HEK293 (cell line): ENCODE measurements around the gene RPL19.

Source experiments
- CTCF ChIP-seq: fragments of 450-650 bp; formaldehyde crosslinking; IDR thresholded peaks from 2 replicates; pipeline ENCODE4 v1.5.1; 2016; ENCODE audit warnings: missing biosample characterization, missing genetic modification characterization
- EGR2 ChIP-seq: fragments of 450-650 bp; formaldehyde crosslinking; IDR thresholded peaks from 2 replicates; pipeline ENCODE4 v1.5.1; 2016; ENCODE audit warnings: low read depth, missing biosample characterization, missing genetic modification characterization
- HIC1 ChIP-seq: fragments of 450-650 bp; formaldehyde crosslinking; IDR thresholded peaks from 2 replicates; pipeline ENCODE4 v1.5.1; 2016; ENCODE audit warnings: missing biosample characterization, missing genetic modification characterization
- INSM2 ChIP-seq: fragments of 450-650 bp; formaldehyde crosslinking; IDR thresholded peaks from 2 replicates; pipeline ENCODE4 v1.5.1; 2016; ENCODE audit warnings: missing biosample characterization, missing genetic modification characterization
- KLF17 ChIP-seq: fragments of 450-650 bp; formaldehyde crosslinking; IDR thresholded peaks from 2 replicates; pipeline ENCODE4 v1.5.1; 2016; ENCODE audit warnings: missing biosample characterization, missing genetic modification characterization
- KLF7 ChIP-seq: fragments of 450-650 bp; formaldehyde crosslinking; IDR thresholded peaks from 2 replicates; pipeline ENCODE4 v1.5.1; 2016; ENCODE audit warnings: missing biosample characterization, missing genetic modification characterization, borderline replicate concordance
- KLF8 ChIP-seq: fragments of 450-650 bp; formaldehyde crosslinking; IDR thresholded peaks from 2 replicates; pipeline ENCODE4 v1.5.1; 2016; ENCODE audit warnings: missing biosample characterization, missing genetic modification characterization
- KLF9 ChIP-seq: fragments of 450-650 bp; formaldehyde crosslinking; IDR thresholded peaks from 2 replicates; pipeline ENCODE4 v1.5.1; 2016; ENCODE audit warnings: missing biosample characterization, missing genetic modification characterization, low read depth
- SP3 ChIP-seq: fragments of 450-650 bp; formaldehyde crosslinking; IDR thresholded peaks from 2 replicates; pipeline ENCODE4 v1.5.1; 2016; ENCODE audit warnings: missing biosample characterization, missing genetic modification characterization
- SP7 ChIP-seq: fragments of 450-650 bp; formaldehyde crosslinking; IDR thresholded peaks from 2 replicates; pipeline ENCODE4 v1.5.1; 2016; ENCODE audit warnings: missing biosample characterization, missing genetic modification characterization
- WT1 ChIP-seq: fragments of 450-650 bp; formaldehyde crosslinking; IDR thresholded peaks from 2 replicates; pipeline ENCODE4 v1.5.1; 2016; ENCODE audit warnings: missing biosample characterization, missing genetic modification characterization
- ZBTB20 ChIP-seq: fragments of 450-650 bp; formaldehyde crosslinking; IDR thresholded peaks from 2 replicates; pipeline ENCODE4 v1.5.1; 2016; ENCODE audit warnings: missing biosample characterization, missing genetic modification characterization
- ZNF10 ChIP-seq: fragments of 450-650 bp; formaldehyde crosslinking; IDR thresholded peaks from 2 replicates; pipeline ENCODE4 v1.5.1; 2017; ENCODE audit warnings: missing biosample characterization, missing genetic modification characterization
- ZNF341 ChIP-seq: fragments of 450-650 bp; formaldehyde crosslinking; IDR thresholded peaks from 2 replicates; pipeline ENCODE4; 2016; ENCODE audit warnings: low read depth, missing biosample characterization, missing genetic modification characterization
- ZNF423 ChIP-seq: fragments of 450-650 bp; formaldehyde crosslinking; IDR thresholded peaks from 2 replicates; pipeline ENCODE4 v1.5.1; 2016; ENCODE audit warnings: missing biosample characterization, missing genetic modification characterization
- ZNF449 ChIP-seq: fragments of 450-650 bp; formaldehyde crosslinking; IDR thresholded peaks from 2 replicates; pipeline ENCODE4 v1.5.1; 2017; ENCODE audit warnings: missing biosample characterization, mild to moderate bottlenecking, missing genetic modification characterization, moderate library complexity
- ZNF529 ChIP-seq: fragments of 450-650 bp; formaldehyde crosslinking; IDR thresholded peaks from 2 replicates; pipeline ENCODE4 v1.5.1; 2017; ENCODE audit warnings: missing genetic modification characterization, missing biosample characterization; ENCODE audit not compliant: insufficient replicate concordance
- ZNF585B ChIP-seq: fragments of 450-650 bp; formaldehyde crosslinking; IDR thresholded peaks from 2 replicates; pipeline ENCODE4 v1.5.1; 2016; ENCODE audit warnings: missing biosample characterization, missing genetic modification characterization
- ZNF600 ChIP-seq: fragments of 450-650 bp; formaldehyde crosslinking; IDR thresholded peaks from 2 replicates; pipeline ENCODE4 v1.5.1; 2016; ENCODE audit warnings: missing biosample characterization, missing genetic modification characterization
- ZNF629 ChIP-seq: fragments of 450-650 bp; formaldehyde crosslinking; IDR thresholded peaks from 2 replicates; pipeline ENCODE4 v1.5.1; 2017; ENCODE audit warnings: missing biosample characterization, missing genetic modification characterization
- ZNF692 ChIP-seq: fragments of 450-650 bp; formaldehyde crosslinking; IDR thresholded peaks from 2 replicates; pipeline ENCODE4 v1.5.1; 2016; ENCODE audit warnings: missing biosample characterization, missing genetic modification characterization
- ZNF791 ChIP-seq: fragments of 450-650 bp; formaldehyde crosslinking; IDR thresholded peaks from 2 replicates; pipeline ENCODE4 v1.5.1; 2016; ENCODE audit warnings: missing biosample characterization, missing genetic modification characterization
- ZSCAN30 ChIP-seq: fragments of 450-650 bp; IDR thresholded peaks from 2 replicates; pipeline ENCODE4 v1.5.1; 2018; ENCODE audit warnings: missing biosample characterization, mild to moderate bottlenecking, missing genetic modification characterization, moderate library complexity

Gene RPL19

GRCh38 chr17:39194089-39194984, 5.7 kb upstream of the RPL19 start (continued):
- TF ChIP-seq ZNF449 (no peak), CTCF (tag by site-specific recombination) (peak; percentile 78), HIC1 (peak; percentile 68), ZNF423 (peak; percentile 57; the same call in 1 of the 2 replicates), ZNF791 (no peak), ZSCAN30 (tag by site-specific recombination) (peak; percentile 84; the same call in 1 of the 2 replicates), ZNF629 (peak; percentile 68), ZNF529 (tag by site-specific recombination) (no peak), ZNF585B (tag by site-specific recombination) (no peak), KLF7 (tag by site-specific recombination) (0 out of 2 replicates have a peak, but pooled peaks have one; percentile 28), SP7 (peak; percentile 42), ZBTB20 (tag by site-specific recombination) (0 out of 2 replicates have a peak, but pooled peaks have one; percentile 26), SP3 (tag by site-specific recombination) (peak; percentile 58), KLF8 (tag by site-specific recombination) (peak; percentile 40; the same call in 1 of the 2 replicates), KLF9 (tag by site-specific recombination) (peak; percentile 61; the same call in 1 of the 2 replicates), INSM2 (tag by site-specific recombination) (no peak), EGR2 (tag by site-specific recombination) (peak; percentile 79), ZNF600 (tag by site-specific recombination) (peak; percentile 32; the same call in 1 of the 2 replicates), ZNF341 (tag by site-specific recombination) (peak; percentile 93), KLF17 (tag by site-specific recombination) (no peak), WT1 (tag by site-specific recombination) (peak; percentile 36; the same call in 1 of the 2 replicates), ZNF10 (tag by site-specific recombination) (peak; percentile 73), ZNF692 (tag by site-specific recombination) (0 out of 2 replicates have a peak, but pooled peaks have one; percentile 24)
